Parathyroid adenoma (tissue), 2 donors: ENCODE results near the gene ZNF532.

Experiments used
- H2AFZ ChIP-seq: fragments of 300-600 bp; sonication (generic); one replicate; pipeline ENCODE4 v1.7.0; 2017; ENCODE audit warnings: antibody characterized with exemption, mild to moderate bottlenecking
- H3K27ac ChIP-seq: fragments of 300-600 bp; sonication (generic); one replicate; pipeline ENCODE4 v1.7.0; 2017
- H3K27me3 ChIP-seq: fragments of 300-600 bp; sonication (generic); one replicate; pipeline ENCODE4 v1.7.0; 2017; ENCODE audit warnings: low read length; ENCODE audit not compliant: control insufficient read depth, insufficient read depth
- H3K36me3 ChIP-seq: fragments of 300-600 bp; sonication (generic); one replicate; pipeline ENCODE4 v1.7.0; 2017; ENCODE audit warnings: low read length; ENCODE audit not compliant: control insufficient read depth, insufficient read depth
- H3K4me1 ChIP-seq: fragments of 300-600 bp; sonication (generic); one replicate; pipeline ENCODE4 v1.7.0; 2017; ENCODE audit warnings: control low read depth
- H3K4me2 ChIP-seq: fragments of 300-600 bp; sonication (generic); one replicate; pipeline ENCODE4 v1.7.0; 2017; ENCODE audit warnings: low read length
- H3K4me3 ChIP-seq: fragments of 300-600 bp; sonication (generic); one replicate; pipeline ENCODE4 v1.7.0; 2017; ENCODE audit warnings: low read depth, low read length
- H3K79me2 ChIP-seq: fragments of 300-600 bp; sonication (generic); one replicate; pipeline ENCODE4 v1.7.0; 2017; ENCODE audit warnings: control low read depth
- H3K9ac ChIP-seq: fragments of 300-600 bp; sonication (generic); one replicate; pipeline ENCODE4 v1.7.0; 2017; ENCODE audit warnings: mild to moderate bottlenecking
- H3K9me3 ChIP-seq: fragments of 300-600 bp; sonication (generic); one replicate; pipeline ENCODE4 v1.7.0; 2017; ENCODE audit warnings: low read length; ENCODE audit not compliant: control insufficient read depth
- TF ChIP-seq, protein P1 (sequence below): fragments of 300-600 bp; sonication (generic); IDR thresholded peaks from one replicate; pipeline ENCODE4 v1.7.0; 2017; ENCODE audit warnings: antibody characterized with exemption, mild to moderate bottlenecking
- donor health status: primary hyperparathyroidism.

The ZNF532 gene

DNA sequence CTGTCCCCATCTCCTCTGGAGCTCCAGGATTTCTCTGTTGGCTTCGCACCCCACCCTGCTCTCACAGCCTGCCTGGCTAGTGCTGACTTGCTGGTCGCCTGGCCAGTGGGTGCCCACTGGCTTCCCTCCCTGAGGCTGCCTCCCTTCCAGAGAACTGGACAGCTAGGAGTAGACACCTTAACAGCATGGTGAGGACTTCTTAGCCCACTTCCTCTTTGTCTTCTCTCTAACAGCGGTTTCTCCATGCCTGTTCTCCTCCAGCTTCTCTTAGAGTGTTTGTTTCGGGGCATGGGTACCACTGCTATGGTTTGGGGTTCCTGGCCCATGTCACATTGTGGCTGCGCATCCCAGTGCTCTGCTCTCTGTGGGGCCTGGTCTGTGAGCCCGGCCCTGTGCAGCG is 37.1 kb downstream of the ZNF532 start:
- Histone ChIP-seq H2AFZ (no peak overlapping the region), H3K36me3 (no peaks in the 10 kb centered on the region), H3K9me3 (no peaks in the 10 kb centered on the region), H3K79me2 (peaks cover 2% of the 10 kb centered on the region), H3K4me2 (no peak overlapping the region), H3K9ac (no peak overlapping the region), H3K4me3 (no peak overlapping the region), H3K27ac (no peak overlapping the region), H3K4me1 (no peaks in the 10 kb centered on the region), H3K27me3 (no peaks in the 10 kb centered on the region)
- TF ChIP-seq, protein P1, sequence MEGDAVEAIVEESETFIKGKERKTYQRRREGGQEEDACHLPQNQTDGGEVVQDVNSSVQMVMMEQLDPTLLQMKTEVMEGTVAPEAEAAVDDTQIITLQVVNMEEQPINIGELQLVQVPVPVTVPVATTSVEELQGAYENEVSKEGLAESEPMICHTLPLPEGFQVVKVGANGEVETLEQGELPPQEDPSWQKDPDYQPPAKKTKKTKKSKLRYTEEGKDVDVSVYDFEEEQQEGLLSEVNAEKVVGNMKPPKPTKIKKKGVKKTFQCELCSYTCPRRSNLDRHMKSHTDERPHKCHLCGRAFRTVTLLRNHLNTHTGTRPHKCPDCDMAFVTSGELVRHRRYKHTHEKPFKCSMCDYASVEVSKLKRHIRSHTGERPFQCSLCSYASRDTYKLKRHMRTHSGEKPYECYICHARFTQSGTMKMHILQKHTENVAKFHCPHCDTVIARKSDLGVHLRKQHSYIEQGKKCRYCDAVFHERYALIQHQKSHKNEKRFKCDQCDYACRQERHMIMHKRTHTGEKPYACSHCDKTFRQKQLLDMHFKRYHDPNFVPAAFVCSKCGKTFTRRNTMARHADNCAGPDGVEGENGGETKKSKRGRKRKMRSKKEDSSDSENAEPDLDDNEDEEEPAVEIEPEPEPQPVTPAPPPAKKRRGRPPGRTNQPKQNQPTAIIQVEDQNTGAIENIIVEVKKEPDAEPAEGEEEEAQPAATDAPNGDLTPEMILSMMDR: no peak

DNA sequence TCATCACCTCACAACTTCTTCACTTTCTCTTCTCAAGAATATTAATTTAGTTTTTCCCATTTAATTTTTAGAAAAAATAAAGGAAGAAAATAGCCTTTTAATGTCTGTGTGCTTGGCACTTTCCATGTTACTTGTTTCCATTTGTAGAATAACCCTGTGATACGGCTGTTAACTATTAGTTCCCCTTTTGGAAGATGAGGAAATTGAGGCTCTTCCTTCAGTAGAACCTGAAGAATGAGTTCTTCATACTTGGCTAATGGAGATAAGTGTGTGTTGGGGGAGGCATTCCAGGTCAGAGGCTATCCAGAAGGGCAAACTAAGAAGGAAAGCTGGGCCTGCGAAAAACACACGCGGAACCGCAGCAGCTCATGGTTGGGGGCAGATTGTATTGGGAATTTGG is 38.3 kb downstream of the ZNF532 start:
- peaks cover 2% of the 10 kb centered on the region for H3K79me2 ChIP-seq
- H3K4me1 ChIP-seq: no peaks in the 10 kb centered on the region
- TF ChIP-seq, protein P1: no peak
- H3K4me3 ChIP-seq: no peak overlapping the region
- H3K27me3 ChIP-seq: no peaks in the 10 kb centered on the region
- no peak overlapping the region for H3K4me2 ChIP-seq
- H3K36me3 ChIP-seq: no peaks in the 10 kb centered on the region
- H3K9ac ChIP-seq: no peak overlapping the region
- H3K27ac ChIP-seq: no peak overlapping the region
- no peaks in the 10 kb centered on the region for H3K9me3 ChIP-seq
- H2AFZ ChIP-seq: no peak overlapping the region

DNA sequence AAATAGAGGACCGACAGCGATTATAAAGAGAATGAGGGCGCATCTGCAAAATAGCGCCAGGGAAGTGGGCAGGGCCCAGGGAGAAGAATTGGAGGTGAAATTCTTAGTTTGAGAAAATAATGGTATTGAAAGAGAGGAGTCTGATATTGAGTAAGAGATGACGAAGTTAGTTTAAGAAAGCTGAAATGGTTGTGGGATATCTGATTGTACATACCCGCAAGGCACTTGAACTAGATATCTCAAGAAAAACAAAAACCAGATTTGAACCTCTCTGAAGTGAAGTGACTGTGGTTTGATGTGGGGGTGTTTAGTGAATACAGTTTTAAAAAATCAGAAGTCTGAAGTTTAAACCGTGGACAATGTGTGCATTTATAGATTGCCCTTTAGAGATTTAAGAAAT is 38.9 kb downstream of the ZNF532 start:
- Histone ChIP-seq H3K79me2 (peaks cover 2% of the 10 kb centered on the region), H3K27me3 (no peaks in the 10 kb centered on the region), H3K9ac (no peak overlapping the region), H3K9me3 (no peaks in the 10 kb centered on the region), H3K4me1 (no peaks in the 10 kb centered on the region), H3K27ac (no peak overlapping the region), H3K36me3 (no peaks in the 10 kb centered on the region), H3K4me3 (no peak overlapping the region), H2AFZ (no peak overlapping the region), H3K4me2 (no peak overlapping the region)
- TF ChIP-seq, protein P1: no peak

DNA sequence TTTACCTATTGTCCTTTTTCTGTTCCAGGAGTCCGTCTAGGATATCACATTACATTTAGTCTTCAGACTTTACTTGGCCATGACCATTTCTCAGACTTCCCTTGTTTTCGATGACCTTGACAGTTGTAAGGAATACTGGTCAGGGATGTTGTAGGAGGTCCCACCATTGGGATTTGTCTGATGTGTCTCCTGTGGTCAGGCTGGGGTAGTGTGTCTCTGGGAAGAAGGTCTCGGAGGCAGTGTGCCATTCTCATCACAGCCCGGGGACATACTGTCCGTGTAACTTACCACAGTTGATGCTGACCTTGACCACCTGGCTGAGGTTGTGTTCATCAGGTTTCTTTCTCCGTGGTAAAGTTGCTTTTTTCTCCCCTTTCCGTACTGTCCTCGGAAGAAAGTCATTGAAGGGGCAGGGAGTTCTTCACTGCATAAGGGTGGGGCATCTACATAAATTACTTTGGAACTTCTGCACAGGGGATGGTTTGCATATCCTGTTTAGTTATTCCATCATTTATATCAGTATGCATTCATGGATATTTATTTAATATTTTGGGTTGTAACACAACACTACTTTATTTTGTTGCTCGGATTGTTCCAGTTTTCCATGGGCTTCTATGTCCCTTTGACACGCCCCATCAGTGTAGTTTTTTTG is 41.2 kb downstream of the ZNF532 start:
- Histone ChIP-seq H3K27ac (no peak overlapping the region), H3K9ac (no peak overlapping the region), H3K9me3 (no peaks in the 10 kb centered on the region), H3K79me2 (peaks cover 2% of the 10 kb centered on the region), H2AFZ (no peak overlapping the region), H3K4me2 (no peak overlapping the region), H3K4me3 (no peak overlapping the region), H3K36me3 (no peaks in the 10 kb centered on the region), H3K27me3 (no peaks in the 10 kb centered on the region), H3K4me1 (no peaks in the 10 kb centered on the region)
- TF ChIP-seq, protein P1: no peak

DNA sequence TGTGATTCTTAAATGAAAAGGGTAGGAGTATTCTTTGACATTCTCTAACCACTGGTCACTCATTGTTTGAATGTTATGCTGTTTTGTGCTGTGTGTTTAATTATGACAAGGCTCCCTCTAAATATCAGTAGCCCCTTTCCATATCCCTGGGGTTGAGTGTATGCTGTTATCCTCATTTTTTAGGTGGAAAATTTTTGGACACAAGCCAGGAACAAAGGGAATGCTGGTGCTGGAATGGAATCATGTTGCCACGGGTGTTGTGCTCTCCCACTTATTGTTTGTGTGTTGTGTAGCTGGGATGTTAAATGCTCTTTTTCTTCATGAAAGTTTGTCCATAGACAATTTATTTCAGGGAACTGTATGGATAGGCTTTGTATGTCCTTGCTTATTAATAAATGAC is 43.3 kb downstream of the ZNF532 start:
- no peaks in the 10 kb centered on the region for H3K79me2 ChIP-seq
- H2AFZ ChIP-seq: no peak overlapping the region
- no peak overlapping the region for H3K27ac ChIP-seq
- no peak overlapping the region for H3K4me3 ChIP-seq
- H3K36me3 ChIP-seq: no peaks in the 10 kb centered on the region
- peaks cover 13% of the 10 kb centered on the region for H3K4me1 ChIP-seq
- no peaks in the 10 kb centered on the region for H3K9me3 ChIP-seq
- no peak overlapping the region for H3K4me2 ChIP-seq
- H3K9ac ChIP-seq: no peak overlapping the region
- no peaks in the 10 kb centered on the region for H3K27me3 ChIP-seq
- TF ChIP-seq, protein P1: no peak
